ENCODE results near the gene IL1RAPL1. TPM values are rescaled to one million over a fixed set of nuclear protein-coding genes. Genes with fewer than 3 reads are reported as not detected.

The IL1RAPL1 gene
- total RNA-seq, 2 experiments from 2014 or later = not detected

GRCh38 chrX:28981952-28982351 lies 394.7 kb downstream of the IL1RAPL1 start:
- peaks cover 5% of the 10 kb centered on the region for H3K9me3 Mint-ChIP-seq
- no peak overlapping the region for H3K27ac Mint-ChIP-seq
- H3K4me1 Mint-ChIP-seq = no peaks in the 10 kb centered on the region
- H3K36me3 Mint-ChIP-seq = no peaks in the 10 kb centered on the region
- POLR2A ChIA-PET = no interaction called here
- ATAC-seq (ENCODE audit: low read depth) (no peak), DNase-seq (no peak)
- no peak overlapping the region for H3K4me3 Mint-ChIP-seq
- no peaks in the 10 kb centered on the region for H3K27me3 Mint-ChIP-seq

GRCh38 chrX:28988246-28988645 lies 401.0 kb downstream of the IL1RAPL1 start:
- no peaks in the 10 kb centered on the region for H3K4me1 Mint-ChIP-seq
- peaks cover 3% of the 10 kb centered on the region for H3K9me3 Mint-ChIP-seq
- H3K27me3 Mint-ChIP-seq = no peaks in the 10 kb centered on the region
- DNase-seq (no peak), ATAC-seq (ENCODE audit: low read depth) (no peak)
- POLR2A ChIA-PET = no interaction called here
- no peak overlapping the region for H3K27ac Mint-ChIP-seq
- H3K36me3 Mint-ChIP-seq = no peaks in the 10 kb centered on the region
- H3K4me3 Mint-ChIP-seq = no peak overlapping the region

- H3K4me1 Mint-ChIP-seq = no peaks in the 10 kb centered on the region
- H3K27ac Mint-ChIP-seq = no peak overlapping the region
- H3K4me3 Mint-ChIP-seq = no peak overlapping the region
- no peaks in the 10 kb centered on the region for H3K36me3 Mint-ChIP-seq
- DNase-seq (no peak), ATAC-seq (ENCODE audit: low read depth) (no peak)
- peaks cover 2% of the 10 kb centered on the region for H3K9me3 Mint-ChIP-seq
- POLR2A ChIA-PET = no interaction called here
- H3K27me3 Mint-ChIP-seq = no peaks in the 10 kb centered on the region
Measured at GRCh38 chrX:28997706-28998463, 410.6 kb downstream of the IL1RAPL1 start.

- H3K27me3 Mint-ChIP-seq = no peaks in the 10 kb centered on the region
- H3K4me3 Mint-ChIP-seq = no peak overlapping the region
- DNase-seq = no peak
- POLR2A ChIA-PET = no interaction called here
- no peak for ATAC-seq (ENCODE audit: low read depth)
- H3K9me3 Mint-ChIP-seq = no peaks in the 10 kb centered on the region
- no peaks in the 10 kb centered on the region for H3K4me1 Mint-ChIP-seq
- H3K27ac Mint-ChIP-seq = no peak overlapping the region
- no peaks in the 10 kb centered on the region for H3K36me3 Mint-ChIP-seq
Measured at GRCh38 chrX:28998609-28999135, 411.4 kb downstream of the IL1RAPL1 start.

- Mint-ChIP-seq H3K4me1 (no peaks in the 10 kb centered on the region), H3K9me3 (no peaks in the 10 kb centered on the region), H3K27ac (no peak overlapping the region), H3K36me3 (no peaks in the 10 kb centered on the region), H3K27me3 (no peaks in the 10 kb centered on the region), H3K4me3 (no peak overlapping the region)
- ATAC-seq (ENCODE audit: low read depth) (no peak), DNase-seq (no peak)
- POLR2A ChIA-PET = no interaction called here
Measured at GRCh38 chrX:29012867-29013266, 425.6 kb downstream of the IL1RAPL1 start.

- no peak for DNase-seq
- POLR2A ChIA-PET = no interaction called here
- H3K27ac Mint-ChIP-seq = no peak overlapping the region
- no peaks in the 10 kb centered on the region for H3K36me3 Mint-ChIP-seq
- peaks cover 1% of the 10 kb centered on the region for H3K9me3 Mint-ChIP-seq
- no peak overlapping the region for H3K4me3 Mint-ChIP-seq
- no peak for ATAC-seq (ENCODE audit: low read depth)
- no peaks in the 10 kb centered on the region for H3K27me3 Mint-ChIP-seq
- H3K4me1 Mint-ChIP-seq = no peaks in the 10 kb centered on the region
Measured at GRCh38 chrX:29023207-29023606, 436.0 kb downstream of the IL1RAPL1 start.

- Mint-ChIP-seq H3K27ac (no peak overlapping the region), H3K27me3 (no peaks in the 10 kb centered on the region), H3K4me1 (no peaks in the 10 kb centered on the region), H3K36me3 (no peaks in the 10 kb centered on the region), H3K9me3 (peaks cover 1% of the 10 kb centered on the region), H3K4me3 (no peak overlapping the region)
- POLR2A ChIA-PET = no interaction called here
- ATAC-seq (ENCODE audit: low read depth) (no peak), DNase-seq (no peak)
Measured at GRCh38 chrX:29024871-29025270, 437.6 kb downstream of the IL1RAPL1 start.

GRCh38 chrX:29039501-29039900 lies 452.3 kb downstream of the IL1RAPL1 start:
- POLR2A ChIA-PET = no interaction called here
- Mint-ChIP-seq H3K9me3 (no peaks in the 10 kb centered on the region), H3K4me1 (no peaks in the 10 kb centered on the region), H3K36me3 (no peaks in the 10 kb centered on the region), H3K27me3 (no peaks in the 10 kb centered on the region), H3K27ac (no peak overlapping the region), H3K4me3 (no peak overlapping the region)
- no peak for ATAC-seq (ENCODE audit: low read depth)
- DNase-seq = no peak

GRCh38 chrX:29040160-29040559 lies 452.9 kb downstream of the IL1RAPL1 start:
- Mint-ChIP-seq H3K27me3 (no peaks in the 10 kb centered on the region), H3K9me3 (no peaks in the 10 kb centered on the region)
- POLR2A ChIA-PET = no interaction called here

GRCh38 chrX:29042341-29042740 lies 455.1 kb downstream of the IL1RAPL1 start:
- Mint-ChIP-seq H3K4me3 (no peak overlapping the region), H3K27ac (no peak overlapping the region), H3K27me3 (peaks cover 1% of the 10 kb centered on the region), H3K4me1 (no peaks in the 10 kb centered on the region), H3K36me3 (no peaks in the 10 kb centered on the region), H3K9me3 (no peaks in the 10 kb centered on the region)
- DNase-seq (no peak), ATAC-seq (ENCODE audit: low read depth) (no peak)
- POLR2A ChIA-PET = no interaction called here

More at GRCh38 chrX:29040160-29040559, 452.9 kb downstream of the IL1RAPL1 start:
- ATAC-seq (ENCODE audit: low read depth) = no peak
- no peaks in the 10 kb centered on the region for H3K36me3 Mint-ChIP-seq
- DNase-seq = no peak
- H3K4me3 Mint-ChIP-seq = no peak overlapping the region
- H3K27ac Mint-ChIP-seq = no peak overlapping the region
- H3K4me1 Mint-ChIP-seq = no peaks in the 10 kb centered on the region

GRCh38 chrX:29043746-29044145 lies 456.5 kb downstream of the IL1RAPL1 start:
- ATAC-seq (ENCODE audit: low read depth) = no peak
- no peak for DNase-seq
- Mint-ChIP-seq H3K36me3 (no peaks in the 10 kb centered on the region), H3K4me3 (no peak overlapping the region), H3K27ac (no peak overlapping the region), H3K9me3 (no peaks in the 10 kb centered on the region), H3K4me1 (no peaks in the 10 kb centered on the region), H3K27me3 (peaks cover 1% of the 10 kb centered on the region)
- POLR2A ChIA-PET = no interaction called here

GRCh38 chrX:29044423-29045184 lies 457.4 kb downstream of the IL1RAPL1 start:
- Mint-ChIP-seq H3K27me3 (peaks cover 1% of the 10 kb centered on the region), H3K9me3 (no peaks in the 10 kb centered on the region), H3K4me1 (no peaks in the 10 kb centered on the region), H3K36me3 (no peaks in the 10 kb centered on the region), H3K4me3 (no peak overlapping the region), H3K27ac (no peak overlapping the region)
- no peak for DNase-seq
- POLR2A ChIA-PET = no interaction called here
- ATAC-seq (ENCODE audit: low read depth) = no peak

GRCh38 chrX:29065477-29065876 lies 478.2 kb downstream of the IL1RAPL1 start:
- Mint-ChIP-seq H3K4me3 (no peak overlapping the region), H3K27me3 (no peaks in the 10 kb centered on the region), H3K4me1 (no peaks in the 10 kb centered on the region), H3K9me3 (no peaks in the 10 kb centered on the region), H3K36me3 (no peaks in the 10 kb centered on the region), H3K27ac (no peak overlapping the region)
- POLR2A ChIA-PET = no interaction called here
- ATAC-seq (ENCODE audit: low read depth) (no peak), DNase-seq (no peak)

GRCh38 chrX:29066516-29066915 lies 479.3 kb downstream of the IL1RAPL1 start:
- ATAC-seq (ENCODE audit: low read depth) (no peak), DNase-seq (no peak)
- POLR2A ChIA-PET = no interaction called here
- H3K9me3 Mint-ChIP-seq = no peaks in the 10 kb centered on the region
- no peaks in the 10 kb centered on the region for H3K36me3 Mint-ChIP-seq
- H3K4me1 Mint-ChIP-seq = no peaks in the 10 kb centered on the region
- no peaks in the 10 kb centered on the region for H3K27me3 Mint-ChIP-seq
- no peak overlapping the region for H3K4me3 Mint-ChIP-seq
- no peak overlapping the region for H3K27ac Mint-ChIP-seq
